Thyroid gland (tissue), 4 donors: ENCODE data around the gene UBALD2. TPM values are rescaled to one million over a fixed set of nuclear protein-coding genes. Genes with fewer than 3 reads are reported as not detected.

Experiments
- DNase-seq, 2 donors: peaks; one replicate each; pipeline ENCODE4 v3.0.0-alpha.2; 2019
- H3K27ac ChIP-seq, 3 donors: fragments of 200-600 bp; sonication (generic); 1 replicate in 2 of 3; 2 replicates in 1 of 3; pipeline ENCODE4 v1.5.1; 2016 to 2019; ENCODE audit warnings: mild to moderate bottlenecking in 1 of 3, moderate library complexity in 1 of 3
- H3K27me3 ChIP-seq: fragments of 200-600 bp; sonication (generic); one replicate; pipeline ENCODE4 v1.5.1; 2019
- H3K36me3 ChIP-seq, 2 donors: fragments of 200-600 bp; sonication (generic); one replicate each; pipeline ENCODE4 v1.5.1; 2016 to 2019
- H3K4me1 ChIP-seq, 2 donors: fragments of 200-600 bp; sonication (generic); one replicate each; pipeline ENCODE4 v1.5.1; 2017 to 2019
- H3K4me3 ChIP-seq, 3 donors: fragments of 200-600 bp; sonication (generic); replicated peaks in 1 of 3; 1 replicate in 2 of 3; 2 replicates in 1 of 3; pipeline ENCODE4 v1.5.1; 2016; ENCODE audit warnings: mild to moderate bottlenecking in 1 of 3
- H3K9me3 ChIP-seq: fragments of 200-600 bp; sonication (generic); one replicate; pipeline ENCODE4 v1.5.1; 2017
- CTCF ChIP-seq, 6 experiments: fragments of 200-600 bp in 3 of 6; fragments of 450-650 bp in 3 of 6; sonication (generic) in 3 of 6; IDR thresholded peaks; one replicate each; pipeline ENCODE4 v1.5.1; 2016 to 2019; ENCODE audit warnings: antibody characterized with exemption in 6 of 6, mild to moderate bottlenecking in 2 of 6, inconsistent platforms in 1 of 6, moderate library complexity in 1 of 6
- POLR2A ChIP-seq, 2 donors: fragments of 450-650 bp; IDR thresholded peaks; one replicate each; pipeline ENCODE4 v1.6.1; 2017; ENCODE audit warnings: antibody characterized with exemption in 2 of 2, mild to moderate bottlenecking in 2 of 2, moderate library complexity in 1 of 2
- WGBS, 2 donors: methylation state at CpG; one replicate each; pipeline ENCODE4 v1.1.5; 2017; 5-methylcytosine and 5-hydroxymethylcytosine counted together
- intact Hi-C: fragments of 100-400 bp; cut with DNase I; formaldehyde crosslinking; loops from one replicate; pipeline ENCODE4 v1.15.1; 2023
- total RNA-seq, 4 donors: library from RNA; depleted of rRNA; stranded (reverse); fragments of >200 nt; gene quantifications; one replicate each; pipeline ENCODE4 v1.2.3, GENCODE V29; 2016

Gene UBALD2
- total RNA-seq, 4 donors from 2014 or later = 9.8 to 54.2 (median 22.9) TPM

GRCh38 chr17:76281573-76282371, 16.6 kb downstream of the UBALD2 start:
- peak; percentile 82 to 83 for DNase-seq
- Histone ChIP-seq H3K4me3 (no peak overlapping the region), H3K4me1 (peaks cover 7 to 27% of the 10 kb centered on the region in 2 donors), H3K9me3 (no peaks in the 10 kb centered on the region), H3K36me3 (no peaks in the 10 kb centered on the region), H3K27ac (peak overlapping the region in 1 of 3 donors; percentile 36), H3K27me3 (no peaks in the 10 kb centered on the region)
- WGBS, 2 donors = 57 to 82% methylated on average over 14 to 19 of the region's 23 CpGs
- intact Hi-C loops = loop anchor here (2.0 kb wide), 1 partner anchor 161 kb away; no protein-coding TSS in a partner anchor
- no peak for TF ChIP-seq CTCF (IDR thresholded peaks at IDR 0.05)
- no peak for TF ChIP-seq POLR2A (IDR thresholded peaks at IDR 0.05)

GRCh38 chr17:76292567-76292966, 27.4 kb downstream of the UBALD2 start:
- 97 to 100% methylated on average over 4 of the region's 4 CpGs for WGBS, 2 donors
- intact Hi-C loops = no loop called here
- Histone ChIP-seq H3K27ac (no peak overlapping the region), H3K27me3 (no peaks in the 10 kb centered on the region), H3K36me3 (peaks cover 0 to 12% of the 10 kb centered on the region in 2 donors), H3K9me3 (no peaks in the 10 kb centered on the region), H3K4me1 (no peaks in the 10 kb centered on the region), H3K4me3 (no peak overlapping the region)
- TF ChIP-seq CTCF (IDR thresholded peaks at IDR 0.05) (no peak), POLR2A (IDR thresholded peaks at IDR 0.05) (no peak)
- no peak for DNase-seq

GRCh38 chr17:76293106-76293505, 28.0 kb downstream of the UBALD2 start:
- H3K27ac ChIP-seq = no peak overlapping the region

GRCh38 chr17:76296186-76296585, 31.0 kb downstream of the UBALD2 start:
- 79 to 88% methylated on average over 4 of the region's 4 CpGs for WGBS, 2 donors
- TF ChIP-seq CTCF (IDR thresholded peaks at IDR 0.05) (no peak), POLR2A (IDR thresholded peaks at IDR 0.05) (no peak)
- H3K4me3 ChIP-seq = no peak overlapping the region
- H3K4me1 ChIP-seq = no peaks in the 10 kb centered on the region
- no peak for DNase-seq
- intact Hi-C loops = no loop called here
- H3K9me3 ChIP-seq = no peaks in the 10 kb centered on the region
- H3K27ac ChIP-seq = no peak overlapping the region
- peaks cover 0 to 11% of the 10 kb centered on the region in 2 donors for H3K36me3 ChIP-seq
- H3K27me3 ChIP-seq = no peaks in the 10 kb centered on the region

More at GRCh38 chr17:76293106-76293505, 28.0 kb downstream of the UBALD2 start:
- H3K9me3 ChIP-seq = no peaks in the 10 kb centered on the region
- no peaks in the 10 kb centered on the region for H3K4me1 ChIP-seq
- no peaks in the 10 kb centered on the region for H3K27me3 ChIP-seq
- TF ChIP-seq POLR2A (IDR thresholded peaks at IDR 0.05) (no peak), CTCF (IDR thresholded peaks at IDR 0.05) (no peak)
- intact Hi-C loops = no loop called here
- H3K36me3 ChIP-seq = peaks cover 0 to 12% of the 10 kb centered on the region in 2 donors
- WGBS, 2 donors = 94 to 97% methylated on average over 6 of the region's 7 CpGs
- DNase-seq = no peak
- H3K4me3 ChIP-seq = no peak overlapping the region

GRCh38 chr17:76296889-76297288, 31.7 kb downstream of the UBALD2 start:
- no peaks in the 10 kb centered on the region for H3K27me3 ChIP-seq
- no peak overlapping the region for H3K4me3 ChIP-seq
- DNase-seq = no peak
- 97 to 100% methylated on average over 5 of the region's 5 CpGs for WGBS, 2 donors
- intact Hi-C loops = no loop called here
- H3K36me3 ChIP-seq = peaks cover 0 to 7% of the 10 kb centered on the region in 2 donors
- H3K9me3 ChIP-seq = no peaks in the 10 kb centered on the region
- TF ChIP-seq POLR2A (IDR thresholded peaks at IDR 0.05) (no peak), CTCF (IDR thresholded peaks at IDR 0.05) (no peak)
- H3K4me1 ChIP-seq = no peaks in the 10 kb centered on the region
- H3K27ac ChIP-seq = no peak overlapping the region
